Measurements from ENCODE around the gene WNT8B.

WNT8B gene

DNA sequence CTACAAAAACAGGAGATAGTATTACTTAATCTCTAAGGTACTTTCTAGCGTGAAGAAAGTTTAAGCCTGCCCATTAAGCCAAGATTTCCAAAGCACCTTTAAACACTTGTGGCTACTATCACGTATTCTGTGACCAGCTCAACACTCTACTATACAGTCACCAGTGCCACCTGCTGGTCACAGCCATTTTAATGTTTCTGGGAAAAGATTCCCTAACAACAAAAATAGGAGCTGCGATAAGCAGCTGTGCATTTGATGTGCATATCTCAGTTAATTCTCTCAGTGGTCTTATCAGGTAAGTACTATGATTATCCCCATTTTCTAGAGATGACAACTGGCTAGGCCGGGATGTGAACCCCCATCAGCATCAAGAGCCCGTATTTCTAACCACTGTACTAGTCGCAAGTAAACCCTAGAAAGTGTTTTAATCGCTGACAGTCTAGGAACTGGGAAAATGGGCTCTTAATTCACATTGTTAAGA lies 56.0 kb downstream of the WNT8B start:
- TF ChIP-seq, protein P1, sequence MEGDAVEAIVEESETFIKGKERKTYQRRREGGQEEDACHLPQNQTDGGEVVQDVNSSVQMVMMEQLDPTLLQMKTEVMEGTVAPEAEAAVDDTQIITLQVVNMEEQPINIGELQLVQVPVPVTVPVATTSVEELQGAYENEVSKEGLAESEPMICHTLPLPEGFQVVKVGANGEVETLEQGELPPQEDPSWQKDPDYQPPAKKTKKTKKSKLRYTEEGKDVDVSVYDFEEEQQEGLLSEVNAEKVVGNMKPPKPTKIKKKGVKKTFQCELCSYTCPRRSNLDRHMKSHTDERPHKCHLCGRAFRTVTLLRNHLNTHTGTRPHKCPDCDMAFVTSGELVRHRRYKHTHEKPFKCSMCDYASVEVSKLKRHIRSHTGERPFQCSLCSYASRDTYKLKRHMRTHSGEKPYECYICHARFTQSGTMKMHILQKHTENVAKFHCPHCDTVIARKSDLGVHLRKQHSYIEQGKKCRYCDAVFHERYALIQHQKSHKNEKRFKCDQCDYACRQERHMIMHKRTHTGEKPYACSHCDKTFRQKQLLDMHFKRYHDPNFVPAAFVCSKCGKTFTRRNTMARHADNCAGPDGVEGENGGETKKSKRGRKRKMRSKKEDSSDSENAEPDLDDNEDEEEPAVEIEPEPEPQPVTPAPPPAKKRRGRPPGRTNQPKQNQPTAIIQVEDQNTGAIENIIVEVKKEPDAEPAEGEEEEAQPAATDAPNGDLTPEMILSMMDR (IDR thresholded peaks at IDR 0.05; ENCODE audit: insufficient read depth, low read length, poor library complexity, severe bottlenecking): peak; percentile 55
- H3K4me3 ChIP-seq (replicated peaks; ENCODE audit: low read depth, low read length): no peak overlapping the region
- no peak for DNase-seq (ENCODE audit: extremely low read depth, insufficient read length)
- no peaks in the 10 kb centered on the region for H3K27me3 ChIP-seq (replicated peaks; ENCODE audit: control insufficient read depth, insufficient read depth, low read length)
- peaks cover 2% of the 10 kb centered on the region for H3K36me3 ChIP-seq (ENCODE audit: control insufficient read depth, insufficient read depth, low read length)

DNA sequence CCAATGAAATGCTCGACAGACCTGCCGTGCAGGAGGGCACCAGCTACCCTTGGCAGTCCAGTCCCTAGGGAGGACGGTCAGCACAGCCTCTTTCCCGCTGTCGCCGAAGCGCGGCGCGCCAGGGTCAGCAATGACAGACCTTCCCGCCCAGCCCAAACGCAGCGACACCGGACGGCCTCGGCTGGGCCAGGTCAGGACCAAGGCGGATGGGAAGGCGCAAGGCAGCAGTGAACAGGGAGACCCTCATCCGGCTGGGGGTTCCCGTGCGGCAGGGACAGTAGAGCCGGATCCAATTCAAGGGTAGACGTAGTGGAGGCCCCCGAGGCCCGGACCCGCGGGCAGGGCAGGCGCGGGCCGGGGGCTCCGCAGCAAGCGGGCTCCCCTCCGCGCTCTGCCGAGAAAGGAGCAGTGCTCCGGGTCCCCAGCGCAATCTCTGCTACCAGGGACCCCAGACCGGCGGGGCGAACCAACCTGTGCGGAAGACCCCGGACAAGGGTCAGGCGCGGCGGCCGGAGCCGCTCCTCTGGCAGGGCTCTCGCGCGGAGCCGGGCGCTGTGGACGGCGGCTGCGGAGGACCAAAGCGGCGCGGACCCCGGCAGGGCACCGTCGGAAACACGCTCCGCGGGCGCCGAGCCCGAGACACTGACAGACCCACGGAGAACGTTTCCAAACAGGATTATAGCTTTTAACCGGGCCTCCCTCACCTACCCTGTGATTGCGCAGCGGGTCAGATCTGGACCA lies 56.7 kb downstream of the WNT8B start, which contains the start of gene SEC31B:
Gene SEC31B (minus strand): TSS at position 551 of the 741 bp plus-strand sequence. CDS start 2,909 bp downstream, outside the sequence.
- Histone ChIP-seq H3K36me3 (ENCODE audit: control insufficient read depth, insufficient read depth, low read length) (peaks cover 9% of the 10 kb centered on the region), H3K27me3 (replicated peaks; ENCODE audit: control insufficient read depth, insufficient read depth, low read length) (no peaks in the 10 kb centered on the region), H3K4me3 (replicated peaks; ENCODE audit: low read depth, low read length) (no peak within 1 kb of the TSS)
- DNase-seq (ENCODE audit: extremely low read depth, insufficient read length): no peak
- TF ChIP-seq, protein P1 (IDR thresholded peaks at IDR 0.05; ENCODE audit: insufficient read depth, low read length, poor library complexity, severe bottlenecking): no peak

DNA sequence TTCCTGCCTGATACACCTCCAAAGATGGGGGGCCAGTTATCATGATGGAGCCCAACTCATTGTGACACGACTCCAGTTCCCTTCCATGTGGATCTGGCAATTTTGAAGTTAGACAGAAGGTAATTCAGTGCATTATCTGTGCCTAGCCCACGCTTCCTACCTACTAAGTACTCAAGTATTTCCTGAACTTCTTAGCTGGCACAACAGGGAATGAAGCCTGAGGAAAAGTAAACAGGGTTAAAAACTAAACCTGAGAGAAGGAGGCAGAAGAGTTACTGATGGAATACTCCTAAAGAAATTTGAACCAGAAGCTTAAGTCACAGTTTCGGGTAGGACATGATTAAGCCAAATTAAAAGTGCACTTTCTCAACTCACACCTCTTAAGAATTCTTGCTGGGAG lies 58.0 kb downstream of the WNT8B start:
- DNase-seq (ENCODE audit: extremely low read depth, insufficient read length): no peak
- Histone ChIP-seq H3K4me3 (replicated peaks; ENCODE audit: low read depth, low read length) (no peak overlapping the region), H3K36me3 (ENCODE audit: control insufficient read depth, insufficient read depth, low read length) (peaks cover 14% of the 10 kb centered on the region), H3K27me3 (replicated peaks; ENCODE audit: control insufficient read depth, insufficient read depth, low read length) (no peaks in the 10 kb centered on the region)
- TF ChIP-seq, protein P1 (IDR thresholded peaks at IDR 0.05; ENCODE audit: insufficient read depth, low read length, poor library complexity, severe bottlenecking): no peak

DNA sequence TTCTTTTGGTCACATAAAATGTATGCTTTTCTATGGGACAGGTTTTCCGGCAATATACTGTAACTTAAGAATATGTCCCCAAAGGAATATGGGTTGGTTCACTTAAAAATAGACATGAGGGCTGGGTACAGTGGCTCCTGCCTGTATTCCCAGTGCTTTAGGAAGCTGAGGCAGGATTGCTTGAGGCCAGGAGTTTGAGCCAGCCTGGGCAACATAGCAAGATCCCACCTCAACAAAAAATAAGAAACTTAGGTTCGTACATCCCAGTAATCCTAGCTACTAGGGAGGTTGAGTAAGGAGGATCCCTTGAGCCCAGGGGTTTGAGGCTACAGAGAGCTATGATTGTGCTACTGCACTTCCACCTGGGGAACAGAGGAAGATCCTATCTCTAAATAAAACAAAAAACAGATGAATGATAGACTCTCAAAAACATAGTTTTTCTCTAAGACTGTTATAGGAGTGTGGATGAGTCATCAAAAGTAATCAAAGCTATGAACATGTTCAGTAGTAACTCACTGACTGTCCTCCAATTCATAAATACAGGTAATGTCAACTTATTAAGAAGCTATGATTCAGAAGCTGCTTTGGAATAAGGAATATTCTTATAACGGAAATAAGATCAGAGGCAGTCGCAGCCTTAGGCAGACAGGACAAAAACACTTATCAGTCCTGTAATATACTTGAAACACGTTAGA lies 59.4 kb downstream of the WNT8B start:
- TF ChIP-seq, protein P1 (IDR thresholded peaks at IDR 0.05; ENCODE audit: insufficient read depth, low read length, poor library complexity, severe bottlenecking): no peak
- no peak for DNase-seq (ENCODE audit: extremely low read depth, insufficient read length)
- no peak overlapping the region for H3K4me3 ChIP-seq (replicated peaks; ENCODE audit: low read depth, low read length)
- H3K27me3 ChIP-seq (replicated peaks; ENCODE audit: control insufficient read depth, insufficient read depth, low read length): no peaks in the 10 kb centered on the region
- H3K36me3 ChIP-seq (ENCODE audit: control insufficient read depth, insufficient read depth, low read length): peaks cover 23% of the 10 kb centered on the region

DNA sequence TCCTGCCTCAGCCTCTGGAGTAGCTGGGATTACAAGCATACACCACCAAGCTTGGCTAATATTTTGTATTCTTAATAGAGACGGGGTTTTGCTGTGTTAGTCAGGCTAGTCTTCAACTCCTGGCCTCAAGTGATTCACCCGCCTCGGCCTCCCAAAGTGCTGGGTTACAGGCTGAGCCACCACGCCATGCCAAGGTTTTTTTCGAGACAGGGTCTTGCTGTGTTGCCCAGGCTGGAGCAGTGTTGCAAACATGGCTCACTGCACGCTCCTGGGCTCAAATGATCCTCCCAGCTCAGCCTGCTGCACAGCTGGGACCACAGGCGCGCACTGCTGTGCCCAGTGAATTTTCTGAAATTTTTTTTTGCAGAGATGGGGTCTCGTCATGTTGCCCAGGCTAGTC lies 60.1 kb downstream of the WNT8B start:
- Histone ChIP-seq H3K4me3 (replicated peaks; ENCODE audit: low read depth, low read length) (no peak overlapping the region), H3K36me3 (ENCODE audit: control insufficient read depth, insufficient read depth, low read length) (peaks cover 23% of the 10 kb centered on the region), H3K27me3 (replicated peaks; ENCODE audit: control insufficient read depth, insufficient read depth, low read length) (no peaks in the 10 kb centered on the region)
- DNase-seq (ENCODE audit: extremely low read depth, insufficient read length): no peak
- TF ChIP-seq, protein P1 (IDR thresholded peaks at IDR 0.05; ENCODE audit: insufficient read depth, low read length, poor library complexity, severe bottlenecking): no peak
